ENCODE data around the gene CTSZ.

CTSZ gene

GRCh38 chr20:58997141-58997770 lies 9.8 kb downstream of the CTSZ start:
- no peaks in the 10 kb centered on the region for H3K27me3 ChIP-seq (replicated peaks)
- no peak for DNase-seq
- no peak overlapping the region for H3K4me3 ChIP-seq (ENCODE audit: low read depth, low read length)
- H3K36me3 ChIP-seq (replicated peaks) = peaks cover 57% of the 10 kb centered on the region
- TF ChIP-seq, protein P1, sequence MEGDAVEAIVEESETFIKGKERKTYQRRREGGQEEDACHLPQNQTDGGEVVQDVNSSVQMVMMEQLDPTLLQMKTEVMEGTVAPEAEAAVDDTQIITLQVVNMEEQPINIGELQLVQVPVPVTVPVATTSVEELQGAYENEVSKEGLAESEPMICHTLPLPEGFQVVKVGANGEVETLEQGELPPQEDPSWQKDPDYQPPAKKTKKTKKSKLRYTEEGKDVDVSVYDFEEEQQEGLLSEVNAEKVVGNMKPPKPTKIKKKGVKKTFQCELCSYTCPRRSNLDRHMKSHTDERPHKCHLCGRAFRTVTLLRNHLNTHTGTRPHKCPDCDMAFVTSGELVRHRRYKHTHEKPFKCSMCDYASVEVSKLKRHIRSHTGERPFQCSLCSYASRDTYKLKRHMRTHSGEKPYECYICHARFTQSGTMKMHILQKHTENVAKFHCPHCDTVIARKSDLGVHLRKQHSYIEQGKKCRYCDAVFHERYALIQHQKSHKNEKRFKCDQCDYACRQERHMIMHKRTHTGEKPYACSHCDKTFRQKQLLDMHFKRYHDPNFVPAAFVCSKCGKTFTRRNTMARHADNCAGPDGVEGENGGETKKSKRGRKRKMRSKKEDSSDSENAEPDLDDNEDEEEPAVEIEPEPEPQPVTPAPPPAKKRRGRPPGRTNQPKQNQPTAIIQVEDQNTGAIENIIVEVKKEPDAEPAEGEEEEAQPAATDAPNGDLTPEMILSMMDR (IDR thresholded peaks at IDR 0.05; ENCODE audit: low read depth, low read length, missing control alignments) = no peak
- no peak overlapping the region for H3K27ac ChIP-seq
- in situ Hi-C loops (cut with HindIII; ENCODE audit: low pct_ligation_motif_present, low sequenced_read_pairs) = no loop called here

- no peak overlapping the region for H3K27ac ChIP-seq
- peaks cover 65% of the 10 kb centered on the region for H3K36me3 ChIP-seq (replicated peaks)
Measured at GRCh38 chr20:58996226-58996611, 10.8 kb downstream of the CTSZ start.

DNA sequence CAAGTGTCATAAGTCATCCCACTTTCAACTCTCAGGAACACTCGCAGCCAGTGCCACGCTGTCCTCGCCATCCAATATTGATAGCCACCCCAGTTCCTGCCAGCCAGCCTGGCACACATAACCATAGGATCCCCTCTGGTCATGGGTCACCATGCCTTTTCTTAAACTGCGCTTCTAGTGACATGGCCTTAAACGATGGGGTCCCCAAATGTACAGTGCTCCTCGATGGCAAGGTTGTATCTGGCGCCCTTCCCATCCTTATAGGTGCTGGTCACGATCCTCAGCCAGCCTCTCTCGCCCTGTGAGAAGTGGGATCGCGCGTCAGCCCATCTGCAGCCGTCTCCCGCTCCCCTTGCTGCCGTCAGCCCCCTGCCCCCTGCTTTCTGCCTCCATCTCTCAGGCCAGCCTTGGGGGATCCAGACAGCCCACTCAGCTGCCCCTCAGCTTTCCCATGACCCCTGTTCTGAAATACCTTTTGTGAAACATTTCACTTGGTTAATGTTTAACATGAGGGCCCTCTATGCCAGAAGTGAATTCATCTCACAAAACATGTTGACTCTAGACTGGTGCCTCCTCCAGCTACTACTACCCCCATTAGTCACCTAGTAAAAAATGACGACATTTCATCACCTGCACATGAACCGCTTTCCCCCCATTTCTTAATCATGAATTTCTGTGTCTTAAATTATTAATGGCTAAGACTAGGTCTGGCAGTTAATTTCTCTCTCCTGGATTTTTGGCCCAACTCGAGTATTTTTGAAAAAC lies 11.4 kb downstream of the CTSZ start:
- Histone ChIP-seq H3K27ac (no peak overlapping the region), H3K27me3 (replicated peaks) (no peaks in the 10 kb centered on the region), H3K36me3 (replicated peaks) (peaks cover 69% of the 10 kb centered on the region), H3K4me3 (ENCODE audit: low read depth, low read length) (no peak overlapping the region)
- TF ChIP-seq, protein P1 (IDR thresholded peaks at IDR 0.05; ENCODE audit: low read depth, low read length, missing control alignments) = no peak
- no peak for DNase-seq
- in situ Hi-C loops (cut with HindIII; ENCODE audit: low pct_ligation_motif_present, low sequenced_read_pairs) = no loop called here

More at GRCh38 chr20:58996226-58996611, 10.8 kb downstream of the CTSZ start:
- TF ChIP-seq, protein P1 (IDR thresholded peaks at IDR 0.05; ENCODE audit: low read depth, low read length, missing control alignments) = no peak
- Histone ChIP-seq H3K27me3 (replicated peaks) (no peaks in the 10 kb centered on the region), H3K4me3 (ENCODE audit: low read depth, low read length) (no peak overlapping the region)
- no peak for DNase-seq
- in situ Hi-C loops (cut with HindIII; ENCODE audit: low pct_ligation_motif_present, low sequenced_read_pairs) = no loop called here

GRCh38 chr20:58994390-58995159 lies 12.5 kb downstream of the CTSZ start:
- in situ Hi-C loops (cut with HindIII; ENCODE audit: low pct_ligation_motif_present, low sequenced_read_pairs) = no loop called here
- DNase-seq = no peak
- peaks cover 80% of the 10 kb centered on the region for H3K36me3 ChIP-seq (replicated peaks)
- TF ChIP-seq, protein P1 (IDR thresholded peaks at IDR 0.05; ENCODE audit: low read depth, low read length, missing control alignments) = no peak
- H3K27ac ChIP-seq = no peak overlapping the region
- no peak overlapping the region for H3K4me3 ChIP-seq (ENCODE audit: low read depth, low read length)
- no peaks in the 10 kb centered on the region for H3K27me3 ChIP-seq (replicated peaks)

DNA sequence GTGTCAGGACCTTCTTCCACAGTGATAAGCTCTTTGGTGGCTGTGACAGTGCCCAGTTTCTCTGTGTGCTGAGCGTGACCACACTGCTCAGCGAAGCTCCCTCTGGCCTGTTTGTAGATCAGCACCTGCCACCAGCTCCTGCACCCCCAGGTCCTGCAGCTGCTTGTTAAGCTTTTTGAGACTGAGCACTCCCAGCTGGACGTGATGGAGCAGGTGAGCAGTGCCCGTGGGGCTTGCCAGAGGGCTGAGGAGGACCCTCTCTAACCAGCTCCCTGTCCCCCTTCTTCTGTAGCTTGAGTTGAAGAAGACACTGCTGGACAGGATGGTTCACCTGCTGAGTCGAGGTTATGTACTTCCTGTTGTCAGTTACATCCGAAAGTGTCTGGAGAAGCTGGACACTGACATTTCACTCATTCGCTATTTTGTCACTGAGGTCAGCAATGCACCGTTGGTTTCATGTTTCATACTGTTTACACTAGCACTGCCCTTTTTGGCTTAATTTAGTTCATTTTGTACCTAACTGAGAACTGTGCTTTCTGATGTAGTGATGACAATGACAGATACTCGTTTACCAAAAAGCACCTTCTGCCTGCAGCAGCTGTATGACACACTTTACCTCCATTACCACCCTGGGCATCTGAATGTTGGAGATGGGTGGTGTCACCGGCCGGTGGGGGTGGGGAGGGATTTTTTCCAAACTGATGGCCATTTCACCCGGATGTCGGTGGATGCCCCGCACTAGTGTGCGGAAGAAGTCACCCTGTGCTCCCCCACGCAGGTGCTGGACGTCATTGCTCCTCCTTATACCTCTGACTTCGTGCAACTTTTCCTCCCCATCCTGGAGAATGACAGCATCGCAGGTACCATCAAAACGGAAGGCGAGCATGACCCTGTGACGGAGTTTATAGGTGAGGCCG lies 13.5 kb downstream of the CTSZ start:
- Histone ChIP-seq H3K27ac (no peak overlapping the region), H3K27me3 (replicated peaks) (no peaks in the 10 kb centered on the region), H3K4me3 (ENCODE audit: low read depth, low read length) (no peak overlapping the region), H3K36me3 (replicated peaks) (peaks cover 84% of the 10 kb centered on the region)
- TF ChIP-seq, protein P1 (IDR thresholded peaks at IDR 0.05; ENCODE audit: low read depth, low read length, missing control alignments) = no peak
- DNase-seq = no peak
- in situ Hi-C loops (cut with HindIII; ENCODE audit: low pct_ligation_motif_present, low sequenced_read_pairs) = no loop called here

Measured in brain microvascular endothelial cell (primary cell).